ENCODE data around the gene SGCE. TPM values are rescaled to one million over a fixed set of nuclear protein-coding genes. Genes with fewer than 3 reads are reported as not detected.

The SGCE gene
- total RNA-seq, 1 experiment from 2014 or later = 39.8 TPM

DNA sequence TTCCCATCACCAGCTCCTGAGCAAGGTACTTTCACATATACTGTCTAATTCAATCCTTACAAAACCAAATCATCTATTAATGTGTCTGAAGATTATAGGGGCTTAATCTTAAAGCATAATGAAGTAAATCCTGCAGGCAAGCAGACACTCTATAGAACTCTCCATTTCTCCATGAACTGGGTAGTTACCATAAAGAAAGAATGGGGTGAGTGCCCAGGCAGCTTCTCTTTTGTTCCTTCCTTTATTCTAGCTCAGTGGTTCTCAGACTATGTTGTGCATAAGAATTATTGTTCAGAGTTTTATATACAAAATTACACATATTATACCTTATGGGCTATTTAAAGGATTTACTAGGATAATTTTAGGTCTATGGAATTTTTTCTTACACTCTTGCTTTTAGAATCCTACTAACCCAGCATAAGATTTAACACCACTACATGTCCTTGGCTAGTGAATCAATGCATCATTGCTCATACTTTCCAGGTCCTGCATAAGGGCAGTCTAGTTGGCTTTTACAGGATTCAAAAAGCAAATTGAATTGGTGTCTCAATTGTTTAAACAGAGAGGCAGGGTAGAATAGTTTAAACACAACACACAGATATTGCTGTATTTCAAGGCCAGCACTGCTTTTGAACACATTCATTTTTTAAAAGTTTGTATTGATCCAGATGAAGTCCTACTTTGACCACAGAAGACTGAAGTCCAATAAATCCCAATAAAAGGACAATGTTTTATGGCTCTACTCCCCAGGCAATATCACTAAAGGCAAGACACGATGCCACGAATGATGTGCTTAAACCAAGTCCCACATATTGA lies 12.9 kb downstream of the SGCE start:
- no peaks in the 10 kb centered on the region for H3K27me3 ChIP-seq (ENCODE audit: low read length)
- no peak overlapping the region for H3K27ac ChIP-seq (ENCODE audit: low read length)
- no peaks in the 10 kb centered on the region for H3K36me3 ChIP-seq (ENCODE audit: insufficient read depth, low read length)
- H3K4me2 ChIP-seq (ENCODE audit: low read depth, low read length, poor library complexity, severe bottlenecking) = no peak overlapping the region
- H3K4me1 ChIP-seq (ENCODE audit: low read length) = no peaks in the 10 kb centered on the region
- H3K9ac ChIP-seq (ENCODE audit: low read length) = no peak overlapping the region
- no peak for DNase-seq
- H3K9me3 ChIP-seq (ENCODE audit: low read length) = no peaks in the 10 kb centered on the region
- no peaks in the 10 kb centered on the region for H3K9me2 ChIP-seq (replicated peaks; ENCODE audit: insufficient read depth, low read length)
- no peak overlapping the region for H2AFZ ChIP-seq (ENCODE audit: low read length)
- 0 out of 2 replicates have a peak, but pooled peaks cover 5% of the 10 kb centered on the region for H3K79me2 ChIP-seq (ENCODE audit: low read length)
- no peak overlapping the region for H3K4me3 ChIP-seq (ENCODE audit: low read length)
- no peaks in the 10 kb centered on the region for H4K20me1 ChIP-seq (ENCODE audit: insufficient read depth, low read depth, low read length)

DNA sequence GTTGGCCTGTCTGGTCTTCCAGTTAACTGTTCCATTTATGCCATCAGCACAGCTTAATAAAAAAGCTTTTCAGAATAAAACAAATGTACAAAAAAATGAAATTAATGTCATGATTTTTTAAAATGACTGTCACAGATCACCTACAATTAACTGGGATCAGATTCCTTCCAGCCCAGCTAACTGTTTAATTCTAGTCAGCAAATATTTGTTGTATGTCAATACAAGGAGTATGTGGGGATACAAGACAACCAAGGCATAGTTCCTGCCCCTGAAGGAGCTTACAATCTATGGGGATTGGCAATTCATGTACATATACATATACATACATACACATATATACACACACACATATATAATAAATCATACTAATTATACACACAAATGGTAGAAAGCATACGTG lies 16.5 kb downstream of the SGCE start:
- H2AFZ ChIP-seq (ENCODE audit: low read length) = no peak overlapping the region
- H3K9me2 ChIP-seq (replicated peaks; ENCODE audit: insufficient read depth, low read length) = no peaks in the 10 kb centered on the region
- no peaks in the 10 kb centered on the region for H3K9me3 ChIP-seq (ENCODE audit: low read length)
- no peaks in the 10 kb centered on the region for H3K27me3 ChIP-seq (ENCODE audit: low read length)
- H4K20me1 ChIP-seq (ENCODE audit: insufficient read depth, low read depth, low read length) = no peaks in the 10 kb centered on the region
- H3K4me3 ChIP-seq (ENCODE audit: low read length) = no peak overlapping the region
- H3K9ac ChIP-seq (ENCODE audit: low read length) = no peak overlapping the region
- no peak for DNase-seq
- H3K79me2 ChIP-seq (ENCODE audit: low read length) = 0 out of 2 replicates have a peak, but pooled peaks cover 5% of the 10 kb centered on the region
- no peaks in the 10 kb centered on the region for H3K36me3 ChIP-seq (ENCODE audit: insufficient read depth, low read length)
- no peak overlapping the region for H3K27ac ChIP-seq (ENCODE audit: low read length)
- H3K4me2 ChIP-seq (ENCODE audit: low read depth, low read length, poor library complexity, severe bottlenecking) = no peak overlapping the region
- H3K4me1 ChIP-seq (ENCODE audit: low read length) = no peaks in the 10 kb centered on the region

DNA sequence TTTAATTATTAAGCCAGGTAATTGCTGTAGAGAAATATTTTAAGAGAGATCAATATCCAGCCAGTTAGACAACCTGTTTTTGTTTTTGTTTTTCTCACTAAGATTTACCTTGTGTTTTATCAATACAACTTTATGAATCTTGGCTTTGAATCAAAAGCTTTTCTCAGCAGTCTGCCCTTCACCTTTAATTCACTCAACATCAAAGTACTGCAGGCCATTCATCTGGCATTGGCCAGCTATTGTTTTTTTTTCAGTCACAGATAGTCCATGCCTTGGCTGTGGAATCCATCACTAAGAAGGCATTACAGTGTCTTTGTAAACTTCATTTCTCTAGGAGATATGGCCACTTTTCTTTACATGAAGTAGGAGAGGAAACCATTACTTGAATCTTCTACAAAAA lies 20.2 kb downstream of the SGCE start:
- Histone ChIP-seq H3K9me2 (replicated peaks; ENCODE audit: insufficient read depth, low read length) (no peaks in the 10 kb centered on the region), H3K27ac (ENCODE audit: low read length) (no peak overlapping the region), H3K4me2 (ENCODE audit: low read depth, low read length, poor library complexity, severe bottlenecking) (no peak overlapping the region), H3K4me3 (ENCODE audit: low read length) (no peak overlapping the region), H3K4me1 (ENCODE audit: low read length) (no peaks in the 10 kb centered on the region), H4K20me1 (ENCODE audit: insufficient read depth, low read depth, low read length) (no peaks in the 10 kb centered on the region), H3K9ac (ENCODE audit: low read length) (no peak overlapping the region), H2AFZ (ENCODE audit: low read length) (no peak overlapping the region), H3K9me3 (ENCODE audit: low read length) (no peaks in the 10 kb centered on the region), H3K36me3 (ENCODE audit: insufficient read depth, low read length) (no peaks in the 10 kb centered on the region), H3K27me3 (ENCODE audit: low read length) (no peaks in the 10 kb centered on the region), H3K79me2 (ENCODE audit: low read length) (no peaks in the 10 kb centered on the region)
- DNase-seq = no peak

DNA sequence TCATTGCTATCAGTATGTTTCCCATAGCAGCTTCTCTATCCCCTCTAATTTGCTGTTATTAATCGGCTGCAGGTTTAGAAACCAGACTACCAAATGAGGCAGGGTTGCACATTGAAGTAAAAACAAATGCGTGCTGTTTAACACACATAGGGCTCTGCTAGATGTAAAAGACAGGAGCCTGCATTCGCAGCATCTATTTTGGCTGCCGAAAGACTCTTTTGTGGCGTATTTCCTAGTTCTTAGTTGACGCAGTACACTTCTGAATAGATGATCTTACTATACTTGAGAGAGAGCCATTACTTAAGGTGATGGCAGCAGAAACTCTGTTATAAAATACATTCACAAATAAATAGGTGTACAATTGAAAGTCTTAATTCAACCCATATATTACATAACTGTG lies 21.4 kb downstream of the SGCE start:
- no peaks in the 10 kb centered on the region for H3K4me1 ChIP-seq (ENCODE audit: low read length)
- H3K27me3 ChIP-seq (ENCODE audit: low read length) = no peaks in the 10 kb centered on the region
- no peak overlapping the region for H2AFZ ChIP-seq (ENCODE audit: low read length)
- DNase-seq = no peak
- no peaks in the 10 kb centered on the region for H3K36me3 ChIP-seq (ENCODE audit: insufficient read depth, low read length)
- no peak overlapping the region for H3K27ac ChIP-seq (ENCODE audit: low read length)
- no peaks in the 10 kb centered on the region for H3K9me2 ChIP-seq (replicated peaks; ENCODE audit: insufficient read depth, low read length)
- no peak overlapping the region for H3K9ac ChIP-seq (ENCODE audit: low read length)
- H3K4me3 ChIP-seq (ENCODE audit: low read length) = no peak overlapping the region
- H3K79me2 ChIP-seq (ENCODE audit: low read length) = no peaks in the 10 kb centered on the region
- no peaks in the 10 kb centered on the region for H3K9me3 ChIP-seq (ENCODE audit: low read length)
- no peaks in the 10 kb centered on the region for H4K20me1 ChIP-seq (ENCODE audit: insufficient read depth, low read depth, low read length)
- no peak overlapping the region for H3K4me2 ChIP-seq (ENCODE audit: low read depth, low read length, poor library complexity, severe bottlenecking)

DNA sequence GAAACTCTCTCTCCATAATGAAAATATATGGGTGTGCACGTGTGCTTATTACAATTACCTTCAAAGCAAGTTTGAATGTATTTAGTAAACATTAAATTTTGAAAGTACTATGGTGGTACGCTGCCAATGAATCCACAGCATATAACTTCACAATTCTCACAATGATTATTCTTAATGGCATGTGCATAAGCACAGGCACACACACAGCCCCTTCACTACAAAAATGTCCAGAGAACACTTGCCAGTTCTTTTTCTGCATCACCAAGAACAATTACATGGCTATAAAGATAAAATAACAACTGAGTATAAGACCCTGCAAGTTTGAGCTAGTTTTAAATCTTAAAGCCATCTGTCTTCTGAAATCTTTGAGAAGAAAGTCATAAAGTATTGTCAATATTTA lies 22.2 kb downstream of the SGCE start:
- no peak overlapping the region for H3K27ac ChIP-seq (ENCODE audit: low read length)
- no peaks in the 10 kb centered on the region for H3K36me3 ChIP-seq (ENCODE audit: insufficient read depth, low read length)
- no peak for DNase-seq
- no peaks in the 10 kb centered on the region for H3K79me2 ChIP-seq (ENCODE audit: low read length)
- no peaks in the 10 kb centered on the region for H3K27me3 ChIP-seq (ENCODE audit: low read length)
- no peak overlapping the region for H3K4me3 ChIP-seq (ENCODE audit: low read length)
- H3K9me3 ChIP-seq (ENCODE audit: low read length) = no peaks in the 10 kb centered on the region
- no peak overlapping the region for H3K4me2 ChIP-seq (ENCODE audit: low read depth, low read length, poor library complexity, severe bottlenecking)
- no peaks in the 10 kb centered on the region for H3K9me2 ChIP-seq (replicated peaks; ENCODE audit: insufficient read depth, low read length)
- no peak overlapping the region for H2AFZ ChIP-seq (ENCODE audit: low read length)
- no peak overlapping the region for H3K9ac ChIP-seq (ENCODE audit: low read length)
- no peaks in the 10 kb centered on the region for H3K4me1 ChIP-seq (ENCODE audit: low read length)
- no peaks in the 10 kb centered on the region for H4K20me1 ChIP-seq (ENCODE audit: insufficient read depth, low read depth, low read length)

DNA sequence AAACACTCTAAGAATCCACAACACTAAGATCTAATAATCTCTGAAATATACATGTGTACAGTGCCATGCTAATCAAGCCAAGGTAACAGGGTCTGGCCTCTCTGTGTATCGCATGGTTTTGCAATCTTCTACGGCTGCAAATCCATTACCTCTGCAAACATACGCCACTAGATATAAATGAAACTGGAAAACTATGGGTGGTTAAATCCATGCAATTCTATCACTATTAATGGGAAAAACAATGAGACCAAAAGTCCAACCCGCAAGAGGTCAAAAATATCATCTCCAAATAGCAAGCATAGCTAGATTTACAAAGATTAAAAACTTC lies 23.0 kb downstream of the SGCE start:
- no peaks in the 10 kb centered on the region for H3K36me3 ChIP-seq (ENCODE audit: insufficient read depth, low read length)
- DNase-seq = no peak
- H3K27me3 ChIP-seq (ENCODE audit: low read length) = no peaks in the 10 kb centered on the region
- no peak overlapping the region for H3K9ac ChIP-seq (ENCODE audit: low read length)
- H2AFZ ChIP-seq (ENCODE audit: low read length) = no peak overlapping the region
- no peak overlapping the region for H3K27ac ChIP-seq (ENCODE audit: low read length)
- H3K4me2 ChIP-seq (ENCODE audit: low read depth, low read length, poor library complexity, severe bottlenecking) = no peak overlapping the region
- no peaks in the 10 kb centered on the region for H3K79me2 ChIP-seq (ENCODE audit: low read length)
- no peak overlapping the region for H3K4me3 ChIP-seq (ENCODE audit: low read length)
- no peaks in the 10 kb centered on the region for H3K9me3 ChIP-seq (ENCODE audit: low read length)
- H3K9me2 ChIP-seq (replicated peaks; ENCODE audit: insufficient read depth, low read length) = no peaks in the 10 kb centered on the region
- H4K20me1 ChIP-seq (ENCODE audit: insufficient read depth, low read depth, low read length) = no peaks in the 10 kb centered on the region
- H3K4me1 ChIP-seq (ENCODE audit: low read length) = no peaks in the 10 kb centered on the region

DNA sequence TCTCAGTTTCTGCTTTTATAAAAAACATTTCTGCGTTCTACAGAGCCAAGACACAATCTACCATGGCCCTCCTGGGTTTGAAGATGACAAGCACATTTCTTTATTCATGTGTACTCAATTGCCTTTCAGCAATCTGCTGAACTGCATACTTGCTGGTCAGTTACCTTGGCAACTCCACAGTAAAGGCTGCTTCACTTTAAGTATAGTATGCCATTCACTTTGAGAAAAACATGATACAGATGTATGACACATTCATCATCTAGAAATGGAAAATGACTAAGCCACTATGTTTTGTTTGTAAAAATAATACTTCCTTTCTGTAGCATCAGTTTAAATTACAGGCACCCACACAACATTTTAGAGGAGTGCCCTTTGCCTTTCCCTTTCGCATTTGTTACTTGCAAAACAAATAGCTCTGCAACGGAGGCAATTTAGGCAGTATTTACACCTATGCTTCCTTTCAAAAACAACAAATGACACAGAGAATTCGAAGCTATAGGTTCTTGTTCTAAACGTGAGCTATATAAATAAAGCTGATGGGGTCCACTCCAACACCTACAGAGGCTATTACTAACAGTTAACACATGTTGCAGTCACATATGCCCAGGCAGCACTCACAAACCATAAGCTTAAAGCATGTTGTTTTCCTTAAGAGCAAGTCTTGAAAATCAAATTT lies 23.5 kb downstream of the SGCE start:
- no peak overlapping the region for H2AFZ ChIP-seq (ENCODE audit: low read length)
- no peaks in the 10 kb centered on the region for H3K27me3 ChIP-seq (ENCODE audit: low read length)
- no peak overlapping the region for H3K27ac ChIP-seq (ENCODE audit: low read length)
- no peaks in the 10 kb centered on the region for H3K9me3 ChIP-seq (ENCODE audit: low read length)
- no peaks in the 10 kb centered on the region for H3K9me2 ChIP-seq (replicated peaks; ENCODE audit: insufficient read depth, low read length)
- no peaks in the 10 kb centered on the region for H3K4me1 ChIP-seq (ENCODE audit: low read length)
- H3K4me2 ChIP-seq (ENCODE audit: low read depth, low read length, poor library complexity, severe bottlenecking) = no peak overlapping the region
- H4K20me1 ChIP-seq (ENCODE audit: insufficient read depth, low read depth, low read length) = no peaks in the 10 kb centered on the region
- no peak overlapping the region for H3K9ac ChIP-seq (ENCODE audit: low read length)
- no peaks in the 10 kb centered on the region for H3K79me2 ChIP-seq (ENCODE audit: low read length)
- DNase-seq = no peak
- H3K4me3 ChIP-seq (ENCODE audit: low read length) = no peak overlapping the region
- no peaks in the 10 kb centered on the region for H3K36me3 ChIP-seq (ENCODE audit: insufficient read depth, low read length)

DNA sequence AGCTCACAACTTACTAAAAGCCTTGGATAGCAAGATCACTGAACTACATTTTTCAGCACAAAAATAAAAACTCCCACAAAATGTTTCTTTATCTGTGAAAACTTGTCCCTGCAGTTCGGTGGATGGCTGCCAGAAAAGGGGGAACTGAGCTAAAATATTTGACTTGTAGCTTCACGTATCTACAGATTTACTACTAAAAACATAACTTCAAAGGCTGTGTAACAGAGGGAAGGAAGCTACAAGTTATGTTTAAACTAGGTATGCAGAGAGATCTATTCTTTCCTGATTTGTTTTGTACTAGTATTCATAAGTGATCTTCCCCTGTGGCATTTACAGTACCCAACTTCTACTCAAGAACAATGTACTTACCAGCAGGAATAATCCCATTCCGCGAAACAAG lies 25.1 kb downstream of the SGCE start:
- DNase-seq = no peak
- H3K27me3 ChIP-seq (ENCODE audit: low read length) = no peaks in the 10 kb centered on the region
- H3K9me2 ChIP-seq (replicated peaks; ENCODE audit: insufficient read depth, low read length) = no peaks in the 10 kb centered on the region
- peaks cover 6% of the 10 kb centered on the region for H3K4me1 ChIP-seq (ENCODE audit: low read length)
- no peaks in the 10 kb centered on the region for H3K79me2 ChIP-seq (ENCODE audit: low read length)
- H3K27ac ChIP-seq (ENCODE audit: low read length) = no peak overlapping the region
- no peak overlapping the region for H2AFZ ChIP-seq (ENCODE audit: low read length)
- H3K9ac ChIP-seq (ENCODE audit: low read length) = no peak overlapping the region
- no peaks in the 10 kb centered on the region for H3K9me3 ChIP-seq (ENCODE audit: low read length)
- no peak overlapping the region for H3K4me2 ChIP-seq (ENCODE audit: low read depth, low read length, poor library complexity, severe bottlenecking)
- no peak overlapping the region for H3K4me3 ChIP-seq (ENCODE audit: low read length)
- no peaks in the 10 kb centered on the region for H3K36me3 ChIP-seq (ENCODE audit: insufficient read depth, low read length)
- no peaks in the 10 kb centered on the region for H4K20me1 ChIP-seq (ENCODE audit: insufficient read depth, low read depth, low read length)

Data from Karpas-422 (cell line).